GM10248 (cell line): ENCODE measurements around the gene TPCN1.
A peak's percentile ranks its signal among the peaks of the same experiment; 100 is the strongest.

Experiments used
- CTCF ChIA-PET: fragments of 300-600 bp; sonication (Branson Sonifier 250); formaldehyde crosslinking; extraction: SDS; loops from one replicate; lab custom pipeline; 2021; ENCODE audit warnings: antibody characterized with exemption; lab: Yijun Ruan, JAX
- POLR2A ChIA-PET: fragments of 350-650 bp; sonication (Branson Sonifier 250); formaldehyde crosslinking; extraction: SDS; loops from one replicate; lab custom pipeline; 2020; ENCODE audit warnings: antibody characterized with exemption; lab: Yijun Ruan, JAX
- DNase-seq: peaks from one replicate; pipeline ENCODE4 v3.0.0; 2012; ENCODE audit errors: extremely low spot score
- CTCF ChIP-seq: IDR thresholded peaks from 2 replicates; pipeline ENCODE4 v1.5.1; 2012; ENCODE audit warnings: mild to moderate bottlenecking, low read depth; ENCODE audit errors: extremely low read depth, missing control alignments, control extremely low read depth

TPCN1 gene

GRCh38 chr12:113221181-113221996 lies at the start of gene TPCN1:
Gene TPCN1, plus strand, starts transcription at chr12:113221464. Its CDS starts 5,389 bp downstream, at chr12:113226853.
- no peak for TF ChIP-seq CTCF
- CTCF ChIA-PET: interaction anchor here (0.9 to 3.0 kb wide), 8 partner anchors 9 to 34 kb away, joined by 3 to 9 read pairs (median 3); no protein-coding TSS in a partner anchor
- DNase-seq: peak; percentile 97
- POLR2A ChIA-PET: interaction anchor here (0.6 to 3.9 kb wide), 13 partner anchors 9 to 114 kb away, joined by 3 to 25 read pairs (median 5); partner anchors contain the start of genes DDX54 and RITA1

GRCh38 chr12:113171543-113171942 lies 49.7 kb upstream of the TPCN1 start:
- ChIA-PET CTCF (interaction anchor here (0.9 to 12.9 kb wide), 9 partner anchors 15 to 179 kb away, joined by 3 to 190 read pairs (median 6); partner anchors contain the start of gene CFAP73), POLR2A (no interaction called here)
- no peak for DNase-seq
- no peak for TF ChIP-seq CTCF

- DNase-seq: no peak
- POLR2A ChIA-PET: interaction anchor here (0.5 to 1.1 kb wide), 2 partner anchors 49 to 131 kb away, joined by 3 to 4 read pairs; partner anchors contain the start of gene TPCN1
- CTCF ChIA-PET: interaction anchor here (0.9 to 12.9 kb wide), 12 partner anchors 15 to 167 kb away, joined by 3 to 190 read pairs (median 5); partner anchors contain the start of gene CFAP73
- no peak for TF ChIP-seq CTCF
Observed at GRCh38 chr12:113172185-113172584, 49.1 kb upstream of the TPCN1 start.

GRCh38 chr12:113173081-113173698 lies 48.1 kb upstream of the TPCN1 start:
- CTCF ChIA-PET: interaction anchor here (0.9 to 12.9 kb wide), 34 partner anchors 9 to 975 kb away, joined by 3 to 190 read pairs (median 6); partner anchors contain the start of genes CFAP73, DDX54, DTX1 and OAS2

GRCh38 chr12:113174461-113175384 lies 46.5 kb upstream of the TPCN1 start:
- DNase-seq: peak; percentile 89
- ChIA-PET POLR2A (interaction anchor here (0.7 kb wide), 1 partner anchor 1800 kb away, joined by 5 read pairs; no protein-coding TSS in a partner anchor), CTCF (interaction anchor here (0.8 to 12.9 kb wide), 52 partner anchors 9 to 977 kb away, joined by 3 to 190 read pairs (median 4); partner anchors contain the start of genes CFAP73, DDX54, OAS2 and RITA1)
- peak; percentile 99 for TF ChIP-seq CTCF

More at GRCh38 chr12:113173081-113173698, 48.1 kb upstream of the TPCN1 start:
- POLR2A ChIA-PET: interaction anchor here (0.5 to 1.1 kb wide), 3 partner anchors 48 to 243 kb away, joined by 3 read pairs; partner anchors contain the start of gene TPCN1
- TF ChIP-seq CTCF: no peak
- peak; percentile 64 for DNase-seq
